GM18505 (cell line): ENCODE results near the gene KLHL28.
"Not testable (repeated sequence)": the region's sequence is repeated elsewhere in the genome, so short reads cannot be mapped to it uniquely, and the experiment has no call there.

ENCODE experiments used
- ATAC-seq: cut with Tn5 transposase; IDR thresholded peaks from one replicate; pipeline ENCODE4 v1.9.1; 2021; ENCODE audit not compliant: unreplicated experiment
- POLR2A ChIP-seq: IDR thresholded peaks from 4 replicates; pipeline ENCODE4 v1.6.1; 2011; ENCODE audit warnings: borderline replicate concordance; ENCODE audit not compliant: insufficient read depth, insufficient read length; ENCODE audit errors: extremely low read depth

The KLHL28 gene

GRCh38 chr14:44897041-44897844 is 64.5 kb downstream of the KLHL28 start:
- ATAC-seq: peak; percentile 95
- TF ChIP-seq POLR2A: peak; percentile 61

GRCh38 chr14:44896275-44897040 is 65.3 kb downstream of the KLHL28 start:
- no peak for TF ChIP-seq POLR2A
- ATAC-seq: peak; percentile 0

DNA sequence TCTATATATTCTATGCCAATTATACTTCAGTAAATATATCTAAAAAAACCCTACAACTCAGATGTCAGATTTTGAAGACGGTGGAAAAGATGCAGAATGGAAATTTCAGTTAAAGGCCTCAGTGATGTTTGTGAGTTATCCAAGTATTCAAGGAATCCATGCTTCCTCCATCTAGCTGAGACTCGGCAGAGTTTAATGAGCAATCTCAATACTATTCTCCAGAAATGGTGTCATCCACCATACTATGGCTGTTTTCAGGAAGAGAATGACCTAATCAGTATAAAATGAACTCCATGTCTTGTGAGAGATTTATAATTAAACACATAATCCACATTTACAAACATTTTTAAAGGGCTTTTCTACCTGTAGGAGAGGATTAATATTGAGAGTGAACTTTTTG is 66.0 kb downstream of the KLHL28 start:
- TF ChIP-seq POLR2A: no peak

DNA sequence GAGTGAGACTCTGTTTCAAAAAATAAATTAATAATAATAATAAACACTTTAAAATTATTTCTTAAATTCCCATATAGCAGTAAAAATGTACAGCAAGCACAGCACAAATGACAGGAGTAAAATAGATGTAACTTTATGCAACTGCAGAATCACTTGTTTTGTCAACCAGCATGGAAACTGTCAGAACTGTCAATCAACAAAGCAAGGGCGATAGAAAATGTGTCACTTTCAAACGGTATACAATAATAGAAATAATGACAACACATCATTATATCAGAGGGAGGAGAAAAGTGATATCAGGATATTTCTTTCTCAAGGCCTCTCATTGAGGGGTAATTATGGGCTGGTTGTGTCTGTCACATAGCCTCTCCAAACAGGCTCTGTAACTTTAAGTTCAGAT is 68.2 kb downstream of the KLHL28 start:
- ATAC-seq: no peak
- TF ChIP-seq POLR2A: no peak

More for the DNA sequence above, 66.0 kb downstream of the KLHL28 start:
- ATAC-seq: no peak

- ATAC-seq: not testable (repeated sequence)
Measured at GRCh38 chr14:44891726-44892372, 69.9 kb downstream of the KLHL28 start.

DNA sequence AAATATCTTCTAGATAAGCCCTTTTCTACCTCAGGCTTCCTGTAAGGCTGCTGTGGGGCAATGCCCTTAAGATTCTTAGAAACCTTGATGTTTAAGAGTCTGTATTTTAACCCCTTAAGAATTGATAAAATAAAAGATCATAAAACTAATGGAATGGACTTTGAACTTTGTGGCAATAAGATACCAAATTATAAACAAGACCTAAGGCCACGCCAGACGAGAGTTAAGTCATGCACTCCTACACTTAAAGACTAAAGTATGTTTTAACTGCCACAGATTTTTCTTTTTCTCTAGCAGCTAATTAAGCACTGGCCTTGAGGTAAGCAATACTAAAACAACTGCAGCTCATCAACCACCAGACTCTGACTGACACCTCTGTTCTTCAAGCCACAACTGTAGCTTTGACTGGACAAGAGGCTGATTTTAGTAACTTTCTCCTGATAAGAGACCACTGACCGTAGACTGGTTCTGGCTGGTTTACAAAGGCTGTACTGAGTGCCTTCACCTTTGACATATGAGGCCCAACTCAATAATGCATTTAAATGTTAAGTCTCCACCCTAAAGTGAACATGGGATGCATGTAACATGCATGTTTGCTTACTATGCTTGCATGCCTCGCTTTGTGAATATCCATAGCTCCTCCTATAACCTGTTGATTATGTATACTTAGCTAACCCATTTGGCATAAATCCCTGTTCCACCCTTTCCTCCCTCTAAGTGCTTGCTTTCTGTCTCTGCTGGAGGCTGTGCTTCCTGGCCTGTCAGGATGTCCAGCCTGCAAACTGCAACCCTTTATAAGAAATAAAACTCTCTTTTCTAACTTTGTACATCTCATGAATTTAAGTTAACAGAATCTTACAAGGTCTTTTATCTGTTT is 71.9 kb downstream of the KLHL28 start:
- ATAC-seq: no peak

DNA sequence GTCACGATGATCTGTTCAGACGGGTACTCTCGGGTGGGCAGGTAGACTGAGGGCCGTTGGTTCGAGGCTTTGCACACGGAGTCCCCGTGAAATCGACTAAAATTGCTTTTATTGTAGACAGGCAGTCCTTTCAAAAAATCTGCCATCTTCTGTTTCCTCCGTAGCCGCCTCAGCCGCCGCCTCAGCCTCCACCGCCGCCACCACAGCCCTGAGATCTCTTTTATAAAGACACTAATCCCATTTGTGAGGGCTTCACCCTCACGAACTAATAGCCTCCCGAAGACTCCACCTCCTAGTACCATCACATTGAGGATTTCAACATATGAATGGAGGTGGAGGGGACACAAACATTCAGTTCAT is 74.2 kb downstream of the KLHL28 start:
- no peak for TF ChIP-seq POLR2A
- ATAC-seq: no peak

More for the DNA sequence above, 71.9 kb downstream of the KLHL28 start:
- TF ChIP-seq POLR2A: no peak

DNA sequence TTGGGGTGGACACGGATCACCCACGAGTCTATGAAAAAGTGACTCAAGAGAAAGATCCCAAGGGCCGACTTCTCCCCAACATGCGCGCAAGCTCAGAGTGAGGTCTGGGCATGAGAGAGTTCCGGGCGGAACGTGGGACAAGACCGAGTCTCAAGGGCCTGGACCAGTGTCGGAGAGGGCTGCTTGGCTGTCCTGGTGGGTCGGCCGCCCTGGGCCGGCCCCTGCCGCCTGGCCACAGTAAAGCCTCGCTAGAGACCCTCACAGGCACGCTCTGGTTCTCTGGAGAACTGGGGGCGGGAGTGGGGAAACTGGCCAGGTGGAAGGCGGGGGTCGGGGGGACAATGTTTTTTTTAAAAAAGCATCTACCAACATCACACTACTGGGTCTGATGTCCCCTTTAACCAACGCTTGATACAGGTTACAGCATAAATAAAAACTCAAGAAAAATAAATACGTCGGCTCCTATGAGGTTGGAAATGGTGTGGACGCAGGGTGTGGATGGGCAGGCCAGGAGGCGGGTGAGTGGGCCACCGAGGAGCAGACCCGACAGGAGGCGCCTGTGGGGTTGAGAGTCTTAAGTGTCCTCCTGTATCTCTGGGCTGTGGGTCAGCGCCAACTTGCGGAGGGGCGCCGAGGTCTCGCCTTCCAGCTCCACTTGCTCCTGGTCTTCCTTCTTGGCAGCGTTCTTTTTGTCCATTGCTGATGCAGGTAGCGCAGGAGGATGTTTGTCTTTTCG is 74.7 kb downstream of the KLHL28 start:
- TF ChIP-seq POLR2A: no peak
- ATAC-seq: no peak

DNA sequence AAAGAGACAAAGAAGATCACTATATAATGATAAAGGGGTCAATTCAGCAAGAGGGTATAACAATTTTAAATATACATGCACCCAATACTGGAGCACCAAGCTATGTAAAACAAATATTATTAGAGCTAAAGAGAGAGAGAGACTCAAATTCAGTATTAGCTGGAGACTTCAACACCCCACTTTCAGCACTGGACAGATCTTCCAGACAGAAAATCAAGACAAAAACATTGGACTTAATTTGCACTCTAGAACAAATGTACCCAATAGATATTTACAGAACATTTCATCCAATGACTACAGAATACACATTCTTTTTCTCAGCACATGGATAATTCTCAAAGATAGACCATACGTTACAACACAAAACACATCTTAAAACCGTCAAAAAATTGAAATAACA is 81.0 kb downstream of the KLHL28 start:
- TF ChIP-seq POLR2A: no peak
- no peak for ATAC-seq
